Body of pancreas (tissue), 4 donors: ENCODE results near the gene SUSD3.

ENCODE experiments used
- CTCF ChIP-seq, 7 experiments: fragments of 450-650 bp in 4 of 7; fragments of 200-600 bp in 3 of 7; sonication (generic) in 3 of 7; IDR thresholded peaks; one replicate each; pipeline ENCODE4 v1.5.1; 2016 to 2019; ENCODE audit warnings: antibody characterized with exemption in 7 of 7
- POLR2A ChIP-seq, 3 donors: fragments of 450-650 bp; IDR thresholded peaks; one replicate each; pipeline ENCODE4 v1.6.1; 2016; ENCODE audit warnings: antibody characterized with exemption in 3 of 3, mild to moderate bottlenecking in 2 of 3

DNA sequence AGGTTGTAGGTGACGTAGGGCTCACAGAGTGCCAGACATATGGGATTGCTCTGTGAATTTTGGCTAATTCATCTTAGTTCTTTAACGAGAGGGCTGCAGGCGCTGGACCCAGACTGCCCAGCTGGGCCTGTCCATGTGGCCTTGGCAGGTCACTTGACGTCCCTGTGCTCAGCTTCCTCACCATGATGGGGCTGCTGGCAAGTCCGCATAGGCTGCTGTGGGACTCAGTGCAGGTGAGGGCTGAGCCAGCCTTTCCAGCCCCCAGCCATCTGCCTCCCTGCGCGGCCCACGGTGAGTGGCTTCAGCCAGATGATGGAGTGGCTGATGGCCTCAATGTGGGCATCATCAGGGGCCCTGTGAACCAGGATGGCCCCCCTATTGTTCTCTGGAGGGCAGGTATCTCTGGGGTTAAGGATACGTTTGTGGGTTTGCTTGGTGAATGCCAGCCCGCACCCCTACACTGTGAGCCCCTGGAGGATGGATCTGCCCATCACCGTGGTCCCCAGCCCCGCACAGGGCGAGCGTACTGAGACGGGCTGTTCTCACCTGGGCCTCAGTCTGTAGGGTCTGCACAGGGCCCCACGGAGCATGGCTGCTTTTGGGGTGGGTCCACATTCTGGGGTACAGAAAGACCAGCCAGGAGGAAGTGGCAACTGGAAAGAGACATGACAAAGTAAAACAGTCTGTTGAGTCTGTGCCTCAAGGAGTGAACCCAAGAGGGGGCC is 41.2 kb downstream of the SUSD3 start:
- TF ChIP-seq CTCF (IDR thresholded peaks at IDR 0.05), result no peak
- TF ChIP-seq POLR2A (IDR thresholded peaks at IDR 0.05), result no peak
